NCI-H2107 treated with DMSO at 0.1 percent for 48 hours (cell line): ENCODE results near the gene RAB3C.
"Not testable (repeated sequence)": the region's sequence is repeated elsewhere in the genome, so short reads cannot be mapped to it uniquely, and the experiment has no call there.

Experiments
- DNase-seq: peaks from one replicate; lab custom pipeline; 2025; ENCODE audit not compliant: unreplicated experiment; lab: John Stamatoyannopoulos, UW

RAB3C gene

GRCh38 chr5:58582803-58583491, at the start of gene RAB3C:
TSS of gene RAB3C (plus strand) at chr5:58583075. CDS start at chr5:58583209, 134 bp downstream.
- DNase-seq, result peak; percentile 77

- not testable (repeated sequence) for DNase-seq
Measured at GRCh38 chr5:58541935-58542334, 40.9 kb upstream of the RAB3C start.

GRCh38 chr5:58542709-58543108, 40.2 kb upstream of the RAB3C start:
- DNase-seq, result no peak

GRCh38 chr5:58543723-58544122, 39.2 kb upstream of the RAB3C start:
- DNase-seq, result no peak

- no peak for DNase-seq
Measured at GRCh38 chr5:58544195-58544594, 38.7 kb upstream of the RAB3C start.

GRCh38 chr5:58544926-58545325, 37.9 kb upstream of the RAB3C start:
- DNase-seq, result no peak

- DNase-seq, result no peak
Measured at GRCh38 chr5:58545912-58546311, 37.0 kb upstream of the RAB3C start.

GRCh38 chr5:58548068-58548467, 34.8 kb upstream of the RAB3C start:
- no peak for DNase-seq

- no peak for DNase-seq
Measured at GRCh38 chr5:58551492-58551891, 31.4 kb upstream of the RAB3C start.

GRCh38 chr5:58557665-58558338, 25.1 kb upstream of the RAB3C start:
- DNase-seq, result not testable (repeated sequence)

GRCh38 chr5:58563016-58563700, 19.7 kb upstream of the RAB3C start:
- DNase-seq, result not testable (repeated sequence)

- not testable (repeated sequence) for DNase-seq
Measured at GRCh38 chr5:58564043-58564832, 18.6 kb upstream of the RAB3C start.

GRCh38 chr5:58565033-58565432, 17.8 kb upstream of the RAB3C start:
- no peak for DNase-seq

GRCh38 chr5:58571501-58571900, 11.4 kb upstream of the RAB3C start:
- DNase-seq, result no peak

GRCh38 chr5:58572973-58573372, 9.9 kb upstream of the RAB3C start:
- not testable (repeated sequence) for DNase-seq

GRCh38 chr5:58579781-58580180, 3.1 kb upstream of the RAB3C start:
- DNase-seq, result no peak

GRCh38 chr5:58582019-58582802, 664 bp upstream of the RAB3C start:
- no peak for DNase-seq

- DNase-seq, result no peak
Measured at GRCh38 chr5:58595952-58596351, 13.1 kb downstream of the RAB3C start.

GRCh38 chr5:58598440-58598839, 15.6 kb downstream of the RAB3C start:
- no peak for DNase-seq

- DNase-seq, result no peak
Measured at GRCh38 chr5:58599217-58599616, 16.3 kb downstream of the RAB3C start.
